H1 (cell line): ENCODE measurements around the gene GRK3. TPM values are rescaled to one million over a fixed set of nuclear protein-coding genes. Genes with fewer than 3 reads are reported as not detected.

Source experiments
- CTCF ChIA-PET: fragments of 300-600 bp; sonication (Branson Sonifier 250); formaldehyde crosslinking; loops from one replicate; lab custom pipeline; 2021; ENCODE audit not compliant: partially characterized antibody; lab: Charles Lee
- POLR2A ChIA-PET: fragments of 300-600 bp; sonication (Branson Sonifier 250); formaldehyde crosslinking; loops from one replicate; lab custom pipeline; 2021; ENCODE audit warnings: inconsistent platforms; ENCODE audit not compliant: partially characterized antibody; lab: Charles Lee
- DNase-seq, 2 experiments: peaks; one replicate each; pipeline versions ENCODE4 v3.0.0 to v3.0.0-alpha.2; 2010 to 2022; ENCODE audit warnings: low spot score in 2 of 2, low read depth in 1 of 2, mixed read lengths in 1 of 2
- FAIRE-seq: peaks from 2 replicates; lab custom pipeline; 2011; peaks lifted over from hg19 to GRCh38; lab: Jason Lieb, UNC
- H2AFZ ChIP-seq: 2 replicates; pipeline ENCODE4 v1.8.1; 2012; ENCODE audit warnings: low read length, inconsistent platforms
- H2AK5ac ChIP-seq: 2 replicates; pipeline ENCODE4 v1.6.1; 2013; ENCODE audit warnings: low read depth, low read length
- H2BK120ac ChIP-seq: replicated peaks from 2 replicates; pipeline ENCODE3; 2013; ENCODE audit warnings: low read depth, low read length, inconsistent platforms
- H2BK12ac ChIP-seq: 2 replicates; pipeline ENCODE4 v1.6.1; 2013; ENCODE audit warnings: low read depth, low read length
- H2BK15ac ChIP-seq: 2 replicates; pipeline ENCODE4 v1.6.1; 2013; ENCODE audit warnings: low read length
- H2BK20ac ChIP-seq: 2 replicates; pipeline ENCODE4 v1.6.1; 2013; ENCODE audit warnings: low read length
- H2BK5ac ChIP-seq: 2 replicates; pipeline ENCODE4 v1.6.1; 2013; ENCODE audit warnings: low read depth, low read length
- H3K14ac ChIP-seq: 2 replicates; pipeline ENCODE4 v1.6.1; 2013; ENCODE audit warnings: inconsistent platforms; ENCODE audit not compliant: insufficient read length
- H3K18ac ChIP-seq: 2 replicates; pipeline ENCODE4 v1.6.1; 2013; ENCODE audit warnings: low read length; ENCODE audit errors: extremely low read depth
- H3K23ac ChIP-seq: 2 replicates; pipeline ENCODE4 v1.6.1; 2013; ENCODE audit warnings: inconsistent platforms; ENCODE audit not compliant: insufficient read length
- H3K23me2 ChIP-seq: 2 replicates; pipeline ENCODE4 v1.6.1; 2013; ENCODE audit warnings: low read depth, low read length
- H3K27ac ChIP-seq: 2 replicates; pipeline ENCODE4 v1.6.1; 2011; ENCODE audit warnings: low read depth, low read length, inconsistent platforms
- H3K27me3 ChIP-seq, 4 experiments: replicated peaks in 1 of 4; 1 replicate in 1 of 4; 2 replicates in 3 of 4; pipeline versions ENCODE4 v1.6.1 to v1.8.1; 2011 to 2013; ENCODE audit warnings: low read length in 3 of 4, mild to moderate bottlenecking in 3 of 4, inconsistent platforms in 2 of 4, mixed read lengths in 2 of 4, moderate library complexity in 1 of 4; ENCODE audit not compliant: control insufficient read depth in 3 of 4, insufficient read depth in 3 of 4; ENCODE audit errors: extremely low read depth in 1 of 4
- H3K36me3 ChIP-seq, 4 experiments: 2 replicates each; pipeline versions ENCODE4 v1.6.1 to v1.8.1; 2011 to 2013; ENCODE audit warnings: mild to moderate bottlenecking in 4 of 4, low read length in 3 of 4, moderate library complexity in 2 of 4, control low read depth in 1 of 4, inconsistent platforms in 1 of 4; ENCODE audit not compliant: insufficient read depth in 4 of 4, control insufficient read depth in 2 of 4
- H3K4ac ChIP-seq: replicated peaks from 2 replicates; pipeline ENCODE3; 2013; ENCODE audit warnings: low read length, low read depth, mixed read lengths, inconsistent platforms; ENCODE audit not compliant: insufficient read length
- H3K4me1 ChIP-seq, 4 experiments: replicated peaks in 1 of 4; 1 replicate in 1 of 4; 2 replicates in 3 of 4; pipeline versions ENCODE4 v1.6.1 to v1.8.1; 2011 to 2013; ENCODE audit warnings: low read length in 3 of 4, inconsistent platforms in 2 of 4, mixed read lengths in 1 of 4; ENCODE audit not compliant: insufficient read depth in 4 of 4, control insufficient read depth in 3 of 4
- H3K4me2 ChIP-seq, 2 experiments: 2 replicates each; pipeline versions ENCODE4 v1.6.1 to v1.8.1; 2011 to 2013; ENCODE audit warnings: low read depth in 2 of 2, low read length in 2 of 2, control low read depth in 1 of 2, inconsistent platforms in 1 of 2, mild to moderate bottlenecking in 1 of 2; ENCODE audit not compliant: insufficient read depth in 1 of 2
- H3K4me3 ChIP-seq, 4 experiments: fragments of 200-600, 300-600 bp in 1 of 4; sonication (generic), shearing (Covaris generic), sonication (Bioruptor Twin) in 1 of 4; 2 replicates each; pipeline versions ENCODE4 v1.5.1 to v1.8.1; 2011 to 2016; ENCODE audit warnings: low read length in 4 of 4, low read depth in 3 of 4, control low read depth in 2 of 4, inconsistent platforms in 2 of 4, mild to moderate bottlenecking in 2 of 4, mixed read lengths in 1 of 4, moderate library complexity in 1 of 4; ENCODE audit not compliant: insufficient read depth in 2 of 4; ENCODE audit errors: extremely low read depth in 1 of 4
- H3K56ac ChIP-seq: replicated peaks from 2 replicates; pipeline ENCODE3; 2013; ENCODE audit warnings: low read depth, mild to moderate bottlenecking, mixed read lengths, low read length, inconsistent platforms; ENCODE audit not compliant: insufficient read length
- H3K79me1 ChIP-seq: 2 replicates; pipeline ENCODE4 v1.6.1; 2013; ENCODE audit warnings: low read depth, low read length, control low read depth
- H3K79me2 ChIP-seq, 2 experiments: 2 replicates each; pipeline versions ENCODE4 v1.6.1 to v1.8.1; 2012 to 2013; ENCODE audit warnings: low read length in 2 of 2, mild to moderate bottlenecking in 2 of 2, inconsistent platforms in 1 of 2; ENCODE audit not compliant: insufficient read depth in 2 of 2, control insufficient read depth in 1 of 2
- H3K9ac ChIP-seq, 4 experiments: replicated peaks in 1 of 4; 1 replicate in 1 of 4; 2 replicates in 3 of 4; pipeline versions ENCODE4 v1.6.1 to v1.8.1; 2011 to 2013; ENCODE audit warnings: low read depth in 3 of 4, low read length in 3 of 4, control low read depth in 2 of 4, mild to moderate bottlenecking in 2 of 4, moderate library complexity in 2 of 4, inconsistent platforms in 1 of 4; ENCODE audit errors: extremely low read depth in 1 of 4
- H3K9me3 ChIP-seq, 2 experiments: 2 replicates each; pipeline versions ENCODE4 v1.6.1 to v1.8.1; 2012 to 2013; ENCODE audit warnings: mild to moderate bottlenecking in 2 of 2, moderate library complexity in 2 of 2, control low read depth in 1 of 2, inconsistent platforms in 1 of 2, low read depth in 1 of 2, low read length in 1 of 2, mixed read lengths in 1 of 2; ENCODE audit not compliant: insufficient read depth in 2 of 2
- H4K20me1 ChIP-seq, 2 experiments: replicated peaks in 1 of 2; 2 replicates each; pipeline versions ENCODE3 to v1.8.1; 2011 to 2013; ENCODE audit warnings: inconsistent platforms in 2 of 2, low read length in 2 of 2, mild to moderate bottlenecking in 1 of 2; ENCODE audit not compliant: insufficient read depth in 2 of 2, control insufficient read depth in 1 of 2
- H4K5ac ChIP-seq: 2 replicates; pipeline ENCODE4 v1.6.1; 2013; ENCODE audit warnings: low read length, low read depth, mixed read lengths, inconsistent platforms; ENCODE audit not compliant: insufficient read length
- H4K8ac ChIP-seq: 2 replicates; pipeline ENCODE4 v1.8.0; 2013; ENCODE audit warnings: mild to moderate bottlenecking, moderate library complexity, low read length, inconsistent platforms; ENCODE audit not compliant: insufficient read depth; ENCODE audit errors: extremely low read depth
- H4K91ac ChIP-seq: replicated peaks from 2 replicates; pipeline ENCODE3; 2013; ENCODE audit warnings: low read length, mixed read lengths, inconsistent platforms; ENCODE audit not compliant: insufficient read length
- MAX ChIP-seq: IDR thresholded peaks from 2 replicates; pipeline ENCODE4 v1.6.1; 2012; ENCODE audit warnings: inconsistent platforms
- POLR2A ChIP-seq, 2 experiments: IDR thresholded peaks; 1 replicate in 1 of 2; 2 replicates in 1 of 2; pipeline ENCODE4 v1.6.1; 2011; ENCODE audit warnings: low read depth in 2 of 2, low read length in 2 of 2, mild to moderate bottlenecking in 2 of 2; ENCODE audit errors: control extremely low read depth in 1 of 2
- RXRA ChIP-seq: IDR thresholded peaks from 2 replicates; pipeline ENCODE4 v1.6.1; 2011; ENCODE audit warnings: low read depth, mild to moderate bottlenecking, low read length, moderate library complexity; ENCODE audit not compliant: insufficient read depth
- SP2 ChIP-seq: IDR thresholded peaks from 2 replicates; pipeline ENCODE4 v1.6.1; 2012; ENCODE audit warnings: mild to moderate bottlenecking, low read length, inconsistent platforms
- WGBS, 2 experiments: shearing (Covaris generic) in 1 of 2; methylation state at CpG; one replicate each; pipeline versions ENCODE4 v1.1.6 to v1.1.7; 2013 to 2015; ENCODE audit warnings: low lambda C conversion rate in 2 of 2, mixed read lengths in 2 of 2, inconsistent platforms in 1 of 2, low coverage in 1 of 2, missing lambda C conversion rate in 1 of 2; ENCODE audit not compliant: insufficient replicate concordance in 2 of 2, insufficient coverage in 1 of 2, insufficient read length in 1 of 2; ENCODE audit errors: extremely low coverage in 1 of 2, missing lambda C conversion rate in 1 of 2; 5-methylcytosine and 5-hydroxymethylcytosine counted together
- polyA plus RNA-seq, 7 experiments: library from polyadenylated mRNA; depleted of rRNA in 3 of 7; stranded (reverse) in 5 of 7; unstranded in 2 of 7; fragments of >200 nt in 5 of 7; fragments of 200-250 nt in 2 of 7; gene quantifications; 1 replicate in 5 of 7; 2 replicates in 1 of 7; 4 replicates in 1 of 7; pipeline versions ENCODE4 v1.2.1 to v1.2.3, GENCODE V29; 2011 to 2013; ENCODE audit warnings: missing spikeins in 2 of 7, mixed read lengths in 2 of 7
- total RNA-seq: library from RNA; stranded (reverse); fragmentation: NEBNext Ultra II Directional; extraction: Animal tissue kit (Norgen Biotek cat#: 25700); gene quantifications from 2 replicates; pipeline ENCODE4 v1.2.1, GENCODE V29; 2021

The GRK3 gene
- total and polyA plus RNA-seq, 2 of the 8 experiments (the other 6 are each of a cell fraction or from before 2014, with no cell fraction given): 7.5 to 35.3 TPM

GRCh38 chr22:25624476-25624875 lies 60.0 kb downstream of the GRK3 start:
- no peak overlapping the region for H2BK120ac ChIP-seq
- peaks cover 15% of the 10 kb centered on the region for H3K79me1 ChIP-seq
- no peak overlapping the region for H3K23ac ChIP-seq
- H2AK5ac ChIP-seq: no peak overlapping the region
- no peak overlapping the region for H4K5ac ChIP-seq
- no peak overlapping the region for H2AFZ ChIP-seq
- 94% methylated on average over 6 of the region's 6 CpGs; no CpG with 5 or more reads in 1 of the 2 experiments for WGBS, 2 experiments
- no peak overlapping the region for H2BK15ac ChIP-seq
- FAIRE-seq (no peak), DNase-seq (no peak)
- no peak overlapping the region for H2BK12ac ChIP-seq
- H2BK5ac ChIP-seq: no peak overlapping the region
- H3K79me2 ChIP-seq: peaks cover 0 to 10% of the 10 kb centered on the region in 2 experiments; a peak in 1 of 4 replicates
- no peak overlapping the region for H3K4ac ChIP-seq
- H3K18ac ChIP-seq: no peak overlapping the region
- H2BK20ac ChIP-seq: no peak overlapping the region
- H3K27ac ChIP-seq: no peak overlapping the region
- POLR2A ChIA-PET: no interaction called here
- H3K4me1 ChIP-seq: peaks cover 0 to 8% (median 4%) of the 10 kb centered on the region in 4 experiments; a peak in 5 of 7 replicates
- no peak overlapping the region for H3K4me2 ChIP-seq
- no peak overlapping the region for H3K56ac ChIP-seq
- peaks cover 5 to 7% of the 10 kb centered on the region in 2 experiments for H4K20me1 ChIP-seq
- H3K9me3 ChIP-seq: no peaks in the 10 kb centered on the region
- H3K14ac ChIP-seq: no peak overlapping the region
- no peak overlapping the region for H3K4me3 ChIP-seq
- H3K27me3 ChIP-seq: no peaks in the 10 kb centered on the region
- no peak overlapping the region for H3K9ac ChIP-seq
- no peak overlapping the region for H4K91ac ChIP-seq
- H4K8ac ChIP-seq: no peak overlapping the region
- CTCF ChIA-PET: interaction anchor here (0.9 to 1.3 kb wide), 3 partner anchors 48 to 149 kb away, joined by 3 to 4 read pairs (median 3); no protein-coding TSS in a partner anchor
- no peaks in the 10 kb centered on the region for H3K23me2 ChIP-seq
- H3K36me3 ChIP-seq: no peaks in the 10 kb centered on the region
- TF ChIP-seq SP2 (no peak), MAX (no peak), POLR2A (IDR thresholded peaks at IDR 0.05; ENCODE audit: control extremely low read depth in 1 of 2, low read depth in 2 of 2, low read length in 2 of 2) (no peak), RXRA (no peak)
